Measurements from ENCODE around the gene MAP4. TPM values are rescaled to one million over a fixed set of nuclear protein-coding genes. Genes with fewer than 3 reads are reported as not detected.

MAP4 gene
- total RNA-seq, 3 donors from 2014 or later (not counting 1 experiment from before 2014, with no cell fraction given): 74.5 to 97.1 (median 88.9) TPM

- intact Hi-C loops (cut with micrococcal nuclease): no loop called here
- H3K27ac Mint-ChIP-seq: no peak overlapping the region
- H3K4me1 Mint-ChIP-seq: peaks cover 5 to 7% of the 10 kb centered on the region in 2 donors
- Histone ChIP-seq H3K4me1 (ENCODE audit: control insufficient read depth, insufficient read depth, low read length) (no peaks in the 10 kb centered on the region), H3K4me3 (ENCODE audit: low read length) (no peak overlapping the region), H3K27ac (ENCODE audit: low read length) (no peak overlapping the region), H3K9me3 (ENCODE audit: control insufficient read depth, insufficient read depth, low read length) (no peaks in the 10 kb centered on the region), H3K36me3 (ENCODE audit: control insufficient read depth, insufficient read depth, low read length) (no peaks in the 10 kb centered on the region), H3K27me3 (ENCODE audit: control insufficient read depth, insufficient read depth, low read length) (no peaks in the 10 kb centered on the region)
- 100% methylated on average over 2 of the region's 6 CpGs for WGBS (ENCODE audit: insufficient coverage)
- no peaks in the 10 kb centered on the region for H3K27me3 Mint-ChIP-seq (ENCODE audit: low read depth in 2 of 2)
- DNase-seq (no peak), ATAC-seq (no peak)
- no peak for TF ChIP-seq CTCF (IDR thresholded peaks at IDR 0.05)
- no peaks in the 10 kb centered on the region for H3K36me3 Mint-ChIP-seq
- H3K4me3 Mint-ChIP-seq: peak overlapping the region; percentile 51
- no peaks in the 10 kb centered on the region for H3K9me3 Mint-ChIP-seq
Measured at GRCh38 chr3:48058091-48058490, 41.9 kb upstream of the MAP4 start.

GRCh38 chr3:48057521-48057920 lies 41.3 kb upstream of the MAP4 start:
- DNase-seq (no peak), ATAC-seq (no peak)
- Histone ChIP-seq H3K27ac (ENCODE audit: low read length) (no peak overlapping the region), H3K4me3 (ENCODE audit: low read length) (no peak overlapping the region), H3K4me1 (ENCODE audit: control insufficient read depth, insufficient read depth, low read length) (no peaks in the 10 kb centered on the region), H3K27me3 (ENCODE audit: control insufficient read depth, insufficient read depth, low read length) (no peaks in the 10 kb centered on the region), H3K36me3 (ENCODE audit: control insufficient read depth, insufficient read depth, low read length) (no peaks in the 10 kb centered on the region), H3K9me3 (ENCODE audit: control insufficient read depth, insufficient read depth, low read length) (no peaks in the 10 kb centered on the region)
- 100% methylated on average over 2 of the region's 2 CpGs for WGBS (ENCODE audit: insufficient coverage)
- H3K36me3 Mint-ChIP-seq: no peaks in the 10 kb centered on the region
- H3K4me3 Mint-ChIP-seq: no peak overlapping the region
- peaks cover 11 to 12% of the 10 kb centered on the region in 2 donors for H3K4me1 Mint-ChIP-seq
- H3K27ac Mint-ChIP-seq: no peak overlapping the region
- TF ChIP-seq CTCF (IDR thresholded peaks at IDR 0.05): no peak
- H3K27me3 Mint-ChIP-seq (ENCODE audit: low read depth in 2 of 2): no peaks in the 10 kb centered on the region
- intact Hi-C loops (cut with micrococcal nuclease): no loop called here
- H3K9me3 Mint-ChIP-seq: no peaks in the 10 kb centered on the region

- Mint-ChIP-seq H3K36me3 (no peaks in the 10 kb centered on the region), H3K9me3 (no peaks in the 10 kb centered on the region), H3K27me3 (ENCODE audit: low read depth in 2 of 2) (no peaks in the 10 kb centered on the region), H3K4me3 (no peak overlapping the region), H3K27ac (no peak overlapping the region), H3K4me1 (peaks cover 33 to 34% of the 10 kb centered on the region in 2 donors)
- no peak overlapping the region for H3K4me3 ChIP-seq (ENCODE audit: low read length)
- no peak for DNase-seq
- no peak for ATAC-seq
- no peaks in the 10 kb centered on the region for H3K9me3 ChIP-seq (ENCODE audit: control insufficient read depth, insufficient read depth, low read length)
- H3K27ac ChIP-seq (ENCODE audit: low read length): no peak overlapping the region
- peaks cover 4% of the 10 kb centered on the region for H3K4me1 ChIP-seq (ENCODE audit: control insufficient read depth, insufficient read depth, low read length)
- H3K36me3 ChIP-seq (ENCODE audit: control insufficient read depth, insufficient read depth, low read length): peaks cover 8% of the 10 kb centered on the region
- no peaks in the 10 kb centered on the region for H3K27me3 ChIP-seq (ENCODE audit: control insufficient read depth, insufficient read depth, low read length)
- intact Hi-C loops (cut with micrococcal nuclease): no loop called here
- no peak for TF ChIP-seq CTCF (IDR thresholded peaks at IDR 0.05)
Measured at GRCh38 chr3:48047841-48048464, 31.7 kb upstream of the MAP4 start.
